GM12801 (cell line): ENCODE results near the gene OR10A6.

Source experiments
- TF ChIP-seq, protein P1 (sequence below): IDR thresholded peaks from one replicate; pipeline ENCODE4 v1.5.1; 2011; ENCODE audit warnings: control low read depth; ENCODE audit not compliant: insufficient read length; ENCODE audit errors: extremely low read depth

The OR10A6 gene

DNA sequence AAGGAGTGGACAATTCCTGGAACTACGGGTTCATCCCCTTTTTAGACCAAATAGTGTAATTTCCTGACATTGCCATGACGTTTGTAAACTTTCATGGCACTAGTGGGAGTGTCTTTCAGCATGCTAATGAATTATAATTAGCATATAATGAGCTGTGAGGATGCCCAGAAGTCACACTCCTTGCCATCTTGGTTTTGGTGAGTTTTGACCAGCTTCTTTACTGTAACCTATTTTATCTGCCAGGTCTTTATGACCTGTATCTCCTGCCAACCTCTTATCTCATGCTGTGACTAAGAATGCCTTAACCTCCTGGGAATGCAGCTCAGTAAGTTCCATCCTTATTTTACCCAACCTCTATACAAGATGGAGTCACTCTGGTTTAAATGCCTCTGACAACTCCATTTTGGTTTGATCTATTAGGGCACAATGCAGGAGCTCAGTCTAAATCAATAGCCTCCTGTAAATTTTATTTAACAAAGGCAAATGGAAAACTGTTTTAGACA lies 20.7 kb downstream of the OR10A6 start:
- TF ChIP-seq, protein P1, sequence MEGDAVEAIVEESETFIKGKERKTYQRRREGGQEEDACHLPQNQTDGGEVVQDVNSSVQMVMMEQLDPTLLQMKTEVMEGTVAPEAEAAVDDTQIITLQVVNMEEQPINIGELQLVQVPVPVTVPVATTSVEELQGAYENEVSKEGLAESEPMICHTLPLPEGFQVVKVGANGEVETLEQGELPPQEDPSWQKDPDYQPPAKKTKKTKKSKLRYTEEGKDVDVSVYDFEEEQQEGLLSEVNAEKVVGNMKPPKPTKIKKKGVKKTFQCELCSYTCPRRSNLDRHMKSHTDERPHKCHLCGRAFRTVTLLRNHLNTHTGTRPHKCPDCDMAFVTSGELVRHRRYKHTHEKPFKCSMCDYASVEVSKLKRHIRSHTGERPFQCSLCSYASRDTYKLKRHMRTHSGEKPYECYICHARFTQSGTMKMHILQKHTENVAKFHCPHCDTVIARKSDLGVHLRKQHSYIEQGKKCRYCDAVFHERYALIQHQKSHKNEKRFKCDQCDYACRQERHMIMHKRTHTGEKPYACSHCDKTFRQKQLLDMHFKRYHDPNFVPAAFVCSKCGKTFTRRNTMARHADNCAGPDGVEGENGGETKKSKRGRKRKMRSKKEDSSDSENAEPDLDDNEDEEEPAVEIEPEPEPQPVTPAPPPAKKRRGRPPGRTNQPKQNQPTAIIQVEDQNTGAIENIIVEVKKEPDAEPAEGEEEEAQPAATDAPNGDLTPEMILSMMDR = no peak

DNA sequence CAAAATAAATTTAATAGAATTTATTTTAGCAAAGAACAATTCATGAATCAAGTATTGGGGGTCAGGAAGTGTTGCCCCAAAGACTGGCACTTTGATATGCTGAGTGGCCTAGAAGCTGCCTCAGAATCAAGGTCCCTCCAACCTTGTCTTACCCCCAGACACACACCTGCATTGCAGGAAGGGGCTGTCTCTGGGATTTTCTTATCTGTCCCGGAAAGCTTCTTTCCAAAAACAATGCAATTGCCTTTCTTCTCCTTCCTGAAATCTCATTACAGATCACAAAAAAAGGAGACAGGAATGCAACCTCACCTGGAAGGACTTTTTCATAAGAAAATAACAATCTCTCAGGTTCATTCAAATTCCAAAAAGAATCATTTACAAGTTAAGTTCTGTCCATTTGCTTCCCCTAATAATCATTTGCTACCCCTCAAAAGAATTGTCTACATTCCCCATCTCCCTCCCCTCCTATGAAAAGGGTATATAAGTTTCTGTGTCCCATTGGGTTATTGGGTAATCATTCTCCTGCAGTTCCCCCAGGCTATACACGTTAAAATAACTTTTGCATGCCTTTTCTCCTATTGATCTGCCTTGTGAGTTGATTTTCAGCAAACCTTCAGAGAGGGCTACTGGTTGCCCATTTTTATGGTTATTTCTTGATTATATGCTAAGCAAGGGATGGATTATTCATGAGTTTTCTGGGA lies 21.3 kb downstream of the OR10A6 start:
- TF ChIP-seq, protein P1 = no peak

DNA sequence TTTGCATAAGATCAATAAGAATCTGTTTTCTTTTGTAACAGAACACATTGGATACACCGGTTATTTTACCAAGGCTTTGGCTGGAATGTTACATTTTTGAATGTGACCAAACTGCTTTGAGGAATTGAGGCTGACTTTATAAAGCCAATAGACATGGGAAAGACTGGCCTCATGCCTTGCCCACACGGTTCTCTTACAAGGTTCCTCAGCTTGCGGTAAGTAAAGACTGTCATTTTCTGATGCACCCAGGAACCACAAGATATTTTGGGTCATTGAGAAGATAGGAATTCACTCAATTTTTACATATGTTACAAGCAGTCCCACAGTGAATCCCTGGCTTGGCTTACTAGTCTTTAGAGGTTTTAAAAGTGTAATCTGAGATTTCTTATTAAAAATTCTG lies 23.9 kb downstream of the OR10A6 start:
- TF ChIP-seq, protein P1 = no peak

DNA sequence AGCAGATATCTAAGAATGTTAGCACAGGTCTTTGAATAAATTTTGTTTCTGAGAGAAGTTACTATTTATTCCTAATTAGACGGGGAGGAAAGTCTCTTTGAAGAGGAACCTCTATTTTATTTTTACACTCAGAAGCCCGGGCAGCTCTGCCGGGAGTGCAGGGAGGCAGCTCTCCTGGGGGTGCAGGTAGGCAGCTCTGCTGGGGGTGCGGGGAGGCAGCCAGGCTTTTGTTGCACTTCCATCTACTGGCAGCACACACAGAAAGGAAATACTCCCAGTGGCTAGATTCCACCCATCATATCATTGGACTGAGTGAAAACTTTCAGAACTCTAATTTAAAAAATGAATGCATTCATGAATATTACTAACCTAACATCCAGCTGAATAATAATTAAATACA lies 24.6 kb downstream of the OR10A6 start:
- TF ChIP-seq, protein P1 = no peak

DNA sequence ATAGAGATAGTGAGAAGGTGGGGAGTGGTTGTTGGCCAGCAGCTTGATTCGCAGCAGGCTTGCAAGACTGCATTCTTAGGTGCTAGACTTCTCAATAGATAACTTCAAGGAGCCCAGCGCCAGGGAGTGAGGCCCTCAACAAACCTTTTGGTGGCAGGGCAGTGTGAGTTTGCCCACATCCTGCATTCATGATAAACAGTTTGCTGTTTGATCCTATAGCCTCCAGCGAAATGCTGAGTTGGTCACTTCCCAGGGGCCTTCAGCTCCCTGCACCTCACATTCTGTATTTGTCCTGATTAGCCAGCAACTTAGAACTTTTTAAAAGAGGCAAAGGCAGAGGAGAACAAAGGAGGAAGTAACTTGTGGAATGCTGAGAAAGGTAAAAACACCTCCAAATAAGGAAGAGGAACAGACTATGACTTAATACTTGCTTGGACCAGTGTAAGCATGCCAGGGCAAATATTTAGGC lies 25.1 kb downstream of the OR10A6 start:
- TF ChIP-seq, protein P1 = no peak

DNA sequence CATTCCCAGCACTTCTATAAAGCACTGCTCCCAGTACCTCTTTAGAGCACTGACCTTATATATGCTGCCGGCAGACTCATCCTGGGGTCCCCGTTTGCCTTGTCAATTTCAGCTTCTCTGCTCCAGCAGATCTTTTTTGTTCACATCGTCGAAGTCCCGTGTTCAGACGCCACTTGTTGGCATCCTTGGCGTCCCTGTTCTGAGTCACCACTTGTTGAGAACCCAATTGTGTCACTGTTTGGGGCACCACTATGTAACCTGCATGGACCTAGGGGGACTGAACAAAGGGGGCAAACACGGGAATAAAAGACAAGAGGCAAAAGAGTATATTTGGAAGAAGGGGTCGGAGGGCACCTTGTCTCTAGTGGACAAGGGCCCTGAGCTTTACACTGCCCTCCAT lies 25.5 kb downstream of the OR10A6 start:
- TF ChIP-seq, protein P1 = no peak

DNA sequence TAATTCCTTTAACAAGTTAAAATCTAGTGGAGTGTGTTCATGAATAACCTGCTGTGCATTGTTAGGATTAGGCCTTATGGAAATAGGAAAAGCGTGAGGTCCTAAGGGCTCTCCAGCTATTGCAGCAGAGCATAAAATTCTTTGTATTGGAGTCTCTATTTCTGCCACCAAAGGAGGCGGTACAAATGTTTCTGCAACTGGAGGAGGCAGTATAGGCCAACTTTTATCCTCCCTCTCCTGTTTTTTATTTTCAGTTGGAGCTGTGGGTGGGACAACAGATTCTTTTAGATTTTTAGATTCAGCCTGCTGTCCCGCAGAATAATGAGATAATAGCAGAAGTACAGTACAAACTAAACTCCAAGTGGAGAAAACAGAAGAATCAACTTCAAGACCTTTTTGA lies 26.2 kb downstream of the OR10A6 start:
- TF ChIP-seq, protein P1 = no peak
